Measurements from ENCODE around the gene CCPG1. TPM values are rescaled to one million over a fixed set of nuclear protein-coding genes. Genes with fewer than 3 reads are reported as not detected.

Gene CCPG1
- total and polyA plus RNA-seq, 9 donors: 26.7 to 55.3 (median 41.9) TPM

DNA sequence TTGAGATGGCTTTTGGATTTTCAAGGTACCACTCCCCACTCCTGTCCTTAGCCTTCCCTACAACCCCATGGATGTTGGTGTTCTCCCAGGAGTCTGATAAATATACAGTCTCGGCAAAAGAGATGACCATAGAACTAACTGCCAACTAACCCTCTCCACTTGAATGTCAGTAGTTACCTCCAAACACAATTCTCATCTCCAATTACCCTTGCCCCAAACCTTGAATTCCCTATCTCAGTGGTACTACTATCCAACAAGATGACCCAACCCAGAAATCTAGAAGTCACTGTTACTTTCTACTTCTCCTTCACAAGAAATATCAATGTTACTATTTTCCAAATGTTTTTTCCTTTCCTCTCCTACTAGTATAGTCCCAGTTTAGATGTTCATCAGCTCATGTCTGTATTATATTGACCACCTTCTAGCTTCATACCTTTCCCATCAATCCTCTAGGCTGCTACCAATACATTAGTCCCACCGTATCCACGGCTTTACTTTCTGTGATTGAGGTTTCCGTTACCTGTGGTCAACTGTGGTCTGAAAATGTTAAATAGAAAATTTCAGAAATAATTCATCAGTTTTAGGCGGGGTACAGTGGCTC lies 51.1 kb downstream of the CCPG1 start:
- 98 to 100% (median 98%) methylated on average over 5 of the region's 5 CpGs for WGBS, 3 donors
- Histone ChIP-seq H3K4me3 (no peak overlapping the region), H3K27me3 (no peaks in the 10 kb centered on the region), H3K27ac (no peak overlapping the region), H3K36me3 (no peaks in the 10 kb centered on the region), H3K4me1 (ENCODE audit: insufficient read depth) (no peaks in the 10 kb centered on the region), H3K9me3 (no peaks in the 10 kb centered on the region)
- TF ChIP-seq POLR2A (IDR thresholded peaks at IDR 0.05) (no peak), EP300 (IDR thresholded peaks at IDR 0.05) (no peak), CTCF (IDR thresholded peaks at IDR 0.05) (no peak)
- no peak for DNase-seq
- intact Hi-C loops (cut with DNase I): no loop called here

- TF ChIP-seq POLR2A (IDR thresholded peaks at IDR 0.05): no peak
- TF ChIP-seq EP300 (IDR thresholded peaks at IDR 0.05): no peak
- TF ChIP-seq CTCF (IDR thresholded peaks at IDR 0.05): no peak
- no peak overlapping the region for H3K4me3 ChIP-seq
- H3K4me1 ChIP-seq (ENCODE audit: insufficient read depth): no peaks in the 10 kb centered on the region
- no peak overlapping the region for H3K27ac ChIP-seq
- intact Hi-C loops (cut with DNase I): no loop called here
- no peak for DNase-seq
- 74 to 85% (median 80%) methylated on average over 2 of the region's 2 CpGs for WGBS, 3 donors
- H3K27me3 ChIP-seq: no peaks in the 10 kb centered on the region
- H3K36me3 ChIP-seq: no peaks in the 10 kb centered on the region
- no peaks in the 10 kb centered on the region for H3K9me3 ChIP-seq
Observed at GRCh38 chr15:55353025-55353424, 55.1 kb downstream of the CCPG1 start.

DNA sequence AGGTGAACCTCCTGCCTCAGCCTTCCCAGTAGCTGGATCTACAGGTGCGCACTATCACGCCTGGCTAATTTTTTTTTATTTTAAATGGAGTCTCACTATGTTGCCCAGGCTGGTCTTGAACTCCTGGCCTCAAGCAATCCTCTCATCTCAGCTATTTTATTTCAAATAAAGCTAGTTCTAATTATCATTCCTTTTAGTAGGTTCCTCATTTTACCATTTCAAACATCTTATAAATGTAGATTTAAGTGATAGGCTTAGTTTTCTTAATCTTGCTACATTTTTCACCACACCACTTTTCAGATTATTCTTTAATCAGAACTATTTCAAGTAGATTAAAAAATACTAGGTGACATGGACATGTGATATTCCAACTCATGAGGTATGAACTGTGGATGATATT lies 58.9 kb downstream of the CCPG1 start:
- Histone ChIP-seq H3K9me3 (no peaks in the 10 kb centered on the region), H3K4me3 (no peak overlapping the region), H3K4me1 (ENCODE audit: insufficient read depth) (no peaks in the 10 kb centered on the region), H3K27me3 (no peaks in the 10 kb centered on the region), H3K27ac (no peak overlapping the region), H3K36me3 (no peaks in the 10 kb centered on the region)
- WGBS, 3 donors: 97 to 98% (median 97%) methylated on average over 2 of the region's 2 CpGs
- no peak for TF ChIP-seq CTCF (IDR thresholded peaks at IDR 0.05)
- TF ChIP-seq EP300 (IDR thresholded peaks at IDR 0.05): no peak
- TF ChIP-seq POLR2A (IDR thresholded peaks at IDR 0.05): no peak
- no peak for DNase-seq
- intact Hi-C loops (cut with DNase I): no loop called here

- TF ChIP-seq CTCF (IDR thresholded peaks at IDR 0.05): no peak
- intact Hi-C loops (cut with DNase I): no loop called here
- DNase-seq: no peak
- no peak overlapping the region for H3K27ac ChIP-seq
- H3K9me3 ChIP-seq: no peaks in the 10 kb centered on the region
- no peaks in the 10 kb centered on the region for H3K27me3 ChIP-seq
- H3K36me3 ChIP-seq: no peaks in the 10 kb centered on the region
- no peaks in the 10 kb centered on the region for H3K4me1 ChIP-seq (ENCODE audit: insufficient read depth)
- H3K4me3 ChIP-seq: no peak overlapping the region
- WGBS, 3 donors: 61 to 68% (median 67%) methylated on average over 4 of the region's 4 CpGs
Observed at GRCh38 chr15:55348281-55348778, 59.8 kb downstream of the CCPG1 start.
